IMR-90 (cell line): Measurements from ENCODE around the gene TCHP. TPM values are rescaled to one million over a fixed set of nuclear protein-coding genes. Genes with fewer than 3 reads are reported as not detected.

Experiments
- ATAC-seq: fragments of 200-7000 bp; cut with Tn5 transposase; 2 replicates; pipeline ENCODE4 v1.9.1; 2020; ENCODE audit warnings: low read depth, mild to moderate bottlenecking, moderate library complexity
- BruUV-seq: library from RNA; stranded (reverse); fragments of 400-500 nt; replicated peaks from 2 replicates; lab custom pipeline; 2021; lab: Mats Ljungman, UMichigan
- CTCF ChIA-PET: fragments of 300-600 bp; formaldehyde crosslinking; extraction: SDS; loops from one replicate; lab custom pipeline; 2021; ENCODE audit warnings: antibody characterized with exemption; lab: Yijun Ruan, JAX
- POLR2A ChIA-PET: fragments of 300-600 bp; sonication (Branson Sonifier 250); formaldehyde crosslinking; loops from one replicate; lab custom pipeline; 2022; ENCODE audit warnings: antibody characterized with exemption; ENCODE audit not compliant: unreplicated experiment; lab: Charles Lee
- DNase-seq: peaks from one replicate; pipeline ENCODE4 v3.0.0; 2013
- H2AFZ ChIP-seq: replicated peaks from 2 replicates; pipeline ENCODE3; 2013; ENCODE audit warnings: low read length, mild to moderate bottlenecking; ENCODE audit not compliant: poor library complexity
- H2AK5ac ChIP-seq: 2 replicates; pipeline ENCODE4 v1.6.1; 2013; ENCODE audit warnings: low read depth, low read length, inconsistent platforms
- H2AK9ac ChIP-seq: replicated peaks from 2 replicates; pipeline ENCODE3; 2013; ENCODE audit warnings: mild to moderate bottlenecking, low read depth, low read length, moderate library complexity; ENCODE audit not compliant: poor library complexity
- H2BK120ac ChIP-seq: 2 replicates; pipeline ENCODE4 v1.6.1; 2013; ENCODE audit warnings: low read depth, low read length, inconsistent platforms
- H2BK15ac ChIP-seq: 3 replicates; pipeline ENCODE4 v1.6.1; 2013; ENCODE audit warnings: low read depth, low read length, inconsistent platforms
- H2BK20ac ChIP-seq: 2 replicates; pipeline ENCODE4 v1.6.1; 2013; ENCODE audit warnings: low read depth, mild to moderate bottlenecking, inconsistent platforms, low read length, moderate library complexity
- H2BK5ac ChIP-seq: 2 replicates; pipeline ENCODE4 v1.6.1; 2013; ENCODE audit warnings: mild to moderate bottlenecking, low read depth, low read length, inconsistent platforms; ENCODE audit not compliant: poor library complexity, severe bottlenecking
- H3K14ac ChIP-seq: replicated peaks from 2 replicates; pipeline ENCODE4 v1.6.1; 2013; ENCODE audit warnings: low read depth, low read length, inconsistent platforms
- H3K18ac ChIP-seq: 2 replicates; pipeline ENCODE4 v1.6.1; 2013; ENCODE audit warnings: low read depth, low read length, control low read depth
- H3K23ac ChIP-seq: 2 replicates; pipeline ENCODE4 v1.6.1; 2013; ENCODE audit warnings: low read depth, low read length, inconsistent platforms
- H3K27ac ChIP-seq: 2 replicates; pipeline ENCODE4 v1.5.1; 2013; ENCODE audit warnings: mild to moderate bottlenecking, control low read depth, low read length; ENCODE audit not compliant: insufficient read depth
- H3K27me3 ChIP-seq: 2 replicates; pipeline ENCODE4 v1.6.1; 2013; ENCODE audit warnings: low read length; ENCODE audit not compliant: control insufficient read depth, insufficient read depth
- H3K36me3 ChIP-seq: 2 replicates; pipeline ENCODE4 v1.6.1; 2013; ENCODE audit warnings: low read length, mixed read lengths; ENCODE audit not compliant: control insufficient read depth, insufficient read depth
- H3K4ac ChIP-seq: 2 replicates; pipeline ENCODE4 v1.6.1; 2013; ENCODE audit warnings: low read depth, low read length, inconsistent platforms
- H3K4me1 ChIP-seq: 2 replicates; pipeline ENCODE4 v1.6.1; 2013; ENCODE audit warnings: low read length, mixed read lengths; ENCODE audit not compliant: control insufficient read depth, insufficient read depth
- H3K4me2 ChIP-seq: 2 replicates; pipeline ENCODE4 v1.6.1; 2013; ENCODE audit warnings: low read depth, mild to moderate bottlenecking, control low read depth, low read length, moderate library complexity
- H3K4me3 ChIP-seq: 2 replicates; pipeline ENCODE4 v1.5.1; 2013; ENCODE audit warnings: low read depth, mild to moderate bottlenecking, control low read depth, low read length, moderate library complexity; ENCODE audit not compliant: insufficient read depth
- H3K56ac ChIP-seq: 2 replicates; pipeline ENCODE4 v1.6.1; 2013; ENCODE audit warnings: low read length, inconsistent platforms; ENCODE audit not compliant: insufficient read depth; ENCODE audit errors: extremely low read depth
- H3K79me1 ChIP-seq, 2 experiments: 2 replicates each; pipeline ENCODE4 v1.6.1; 2013; ENCODE audit warnings: low read length in 2 of 2, inconsistent platforms in 1 of 2, low read depth in 1 of 2
- H3K9ac ChIP-seq: 2 replicates; pipeline ENCODE4 v1.6.1; 2013; ENCODE audit warnings: low read depth, low read length, control low read depth
- H3K9me1 ChIP-seq: 2 replicates; pipeline ENCODE4 v1.6.1; 2013; ENCODE audit warnings: low read length, inconsistent platforms; ENCODE audit not compliant: insufficient read depth
- H3K9me3 ChIP-seq: 2 replicates; pipeline ENCODE4 v1.6.1; 2013; ENCODE audit warnings: low read length; ENCODE audit not compliant: control insufficient read depth, insufficient read depth
- H4K20me1 ChIP-seq: 2 replicates; pipeline ENCODE4 v1.6.1; 2013; ENCODE audit warnings: low read length, inconsistent platforms; ENCODE audit not compliant: insufficient read depth
- H4K5ac ChIP-seq: 2 replicates; pipeline ENCODE4 v1.6.1; 2013; ENCODE audit warnings: mild to moderate bottlenecking, low read depth, low read length, control low read depth
- H4K8ac ChIP-seq, 2 experiments: 2 replicates each; pipeline ENCODE4 v1.6.1; 2013; ENCODE audit warnings: low read depth in 2 of 2, low read length in 2 of 2, control low read depth in 1 of 2, inconsistent platforms in 1 of 2
- H4K91ac ChIP-seq: 2 replicates; pipeline ENCODE4 v1.6.1; 2013; ENCODE audit warnings: low read depth, low read length, inconsistent platforms; ENCODE audit not compliant: insufficient read depth
- BHLHE40 ChIP-seq: fragments of 150-350 bp; IDR thresholded peaks from 2 replicates; pipeline ENCODE4 v1.6.1; 2016; ENCODE audit warnings: mild to moderate bottlenecking, low read depth, low read length
- CEBPB ChIP-seq: IDR thresholded peaks from 2 replicates; pipeline ENCODE4 v1.6.1; 2012; ENCODE audit warnings: low read depth, low read length, improper control_type of control experiment
- CHD1 ChIP-seq: IDR thresholded peaks from 2 replicates; pipeline ENCODE4 v1.6.1; 2012; ENCODE audit warnings: low read depth, low read length, improper control_type of control experiment
- FOS ChIP-seq: fragments of 150-350 bp; IDR thresholded peaks from 2 replicates; pipeline ENCODE4 v1.6.1; 2016; ENCODE audit warnings: low read depth, low read length
- MAFK ChIP-seq: IDR thresholded peaks from 2 replicates; pipeline ENCODE4 v1.6.1; 2012; ENCODE audit warnings: low read depth, low read length, improper control_type of control experiment
- MAZ ChIP-seq: IDR thresholded peaks from 2 replicates; pipeline ENCODE4 v1.6.1; 2012; ENCODE audit warnings: low read depth, mild to moderate bottlenecking, low read length, improper control_type of control experiment, moderate library complexity, borderline replicate concordance
- MXI1 ChIP-seq: IDR thresholded peaks from 2 replicates; pipeline ENCODE4 v1.6.1; 2012; ENCODE audit warnings: low read depth, mild to moderate bottlenecking, low read length, moderate library complexity, borderline replicate concordance
- NFE2L2 ChIP-seq: fragments of 150-350 bp; IDR thresholded peaks from 2 replicates; pipeline ENCODE4 v1.6.1; 2016; ENCODE audit warnings: low read depth, mild to moderate bottlenecking, low read length
- POLR2A ChIP-seq: IDR thresholded peaks from 2 replicates; pipeline ENCODE4 v1.6.1; 2012; ENCODE audit warnings: mild to moderate bottlenecking, low read depth, low read length
- RAD21 ChIP-seq: IDR thresholded peaks from 2 replicates; pipeline ENCODE4 v1.6.1; 2012; ENCODE audit warnings: low read length, improper control_type of control experiment
- RCOR1 ChIP-seq: IDR thresholded peaks from 2 replicates; pipeline ENCODE4 v1.6.1; 2012; ENCODE audit warnings: mild to moderate bottlenecking, low read length, improper control_type of control experiment; ENCODE audit not compliant: insufficient replicate concordance
- RFX5 ChIP-seq: IDR thresholded peaks from 2 replicates; pipeline ENCODE4 v1.8.0; 2012; ENCODE audit warnings: low read depth, mild to moderate bottlenecking, low read length, moderate library complexity
- SMC3 ChIP-seq: fragments of 150-350 bp; IDR thresholded peaks from 2 replicates; pipeline ENCODE4 v1.6.1; 2016; ENCODE audit warnings: low read depth, mild to moderate bottlenecking, antibody characterized with exemption, low read length, moderate library complexity
- WGBS, 2 experiments: methylation state at CpG; one replicate each; pipeline versions ENCODE4 v1.1.5 to v1.1.7; 2013; ENCODE audit warnings: missing lambda C conversion rate in 2 of 2; ENCODE audit not compliant: insufficient read length in 1 of 2; ENCODE audit errors: extremely low coverage in 2 of 2; 5-methylcytosine and 5-hydroxymethylcytosine counted together
- dilution Hi-C: fragments of 300-500 bp; cut with HindIII; formaldehyde crosslinking; loops from one replicate; pipeline ENCODE4 v1.14.3; 2018; ENCODE audit warnings: low sequenced_read_pairs; ENCODE audit not compliant: unreplicated experiment
- in situ Hi-C: fragments of 300-500 bp; cut with MboI; formaldehyde crosslinking; loops from 3 replicates; pipeline ENCODE4 v1.14.3; 2019; ENCODE audit warnings: low sequenced_read_pairs, inconsistent platforms, mixed read lengths
- intact Hi-C: fragments of 100-400 bp; cut with micrococcal nuclease; formaldehyde crosslinking; loops from 2 replicates; pipeline ENCODE4 v1.10.0; 2022
- polyA plus RNA-seq, 3 experiments: library from polyadenylated mRNA; depleted of rRNA; stranded (reverse); fragments of >200 nt; gene quantifications; 2 replicates each; pipeline ENCODE4 v1.2.3, GENCODE V29; 2012; ENCODE audit warnings: low replicate concordance in 1 of 3
- total RNA-seq: library from RNA; depleted of rRNA; stranded (reverse); fragments of >200 nt; gene quantifications from 2 replicates; pipeline ENCODE4 v1.2.3, GENCODE V29; 2012
- TF ChIP-seq, protein P1 (sequence below): conservative IDR thresholded peaks from 2 replicates; pipeline ENCODE4 v1.5.1; 2012; ENCODE audit warnings: mild to moderate bottlenecking, low read depth, low read length, improper control_type of control experiment
- TF ChIP-seq, protein P2 (sequence below): fragments of 150-350 bp; IDR thresholded peaks from 2 replicates; pipeline ENCODE4 v1.6.1; 2016; ENCODE audit warnings: low read depth, mild to moderate bottlenecking, low read length, moderate library complexity, borderline replicate concordance
- TF ChIP-seq, protein P3 (sequence below): fragments of 150-350 bp; IDR thresholded peaks from 2 replicates; pipeline ENCODE4 v1.6.1; 2017; ENCODE audit warnings: mild to moderate bottlenecking, antibody characterized with exemption, low read length, low read depth

Gene TCHP
- total and polyA plus RNA-seq, 2 of the 4 experiments (the other 2 are of a cell fraction) = 6.1 to 13.4 TPM

DNA sequence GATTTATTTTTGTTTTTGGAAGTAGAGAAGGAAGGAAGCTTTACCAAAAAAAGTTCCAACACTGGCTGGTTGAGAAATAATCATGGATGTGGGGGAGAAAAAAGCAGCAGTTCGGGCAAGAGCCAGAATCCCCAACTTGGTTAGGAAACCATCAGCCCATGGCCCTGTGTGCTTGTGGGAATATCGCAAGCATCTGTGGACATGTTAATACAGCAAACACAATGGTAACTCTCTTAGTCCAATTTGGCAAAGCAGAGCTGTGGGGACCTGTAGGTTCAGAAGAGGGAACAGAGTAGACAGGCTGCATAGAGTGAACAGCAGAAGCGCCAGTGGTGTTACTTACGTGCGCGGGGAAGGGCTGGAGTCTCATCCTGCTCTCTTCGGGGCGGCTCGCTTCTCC, 46.8 kb downstream of the TCHP start:
- peak overlapping the region; percentile 56 for H3K14ac ChIP-seq
- no peaks in the 10 kb centered on the region for H3K27me3 ChIP-seq
- H3K79me1 ChIP-seq = peaks cover 31 to 56% of the 10 kb centered on the region in 2 experiments
- H4K8ac ChIP-seq = peak overlapping the region; percentile 80 to 83
- H2BK20ac ChIP-seq = peak overlapping the region; percentile 73
- H3K4me1 ChIP-seq = peaks cover 46% of the 10 kb centered on the region
- no peak overlapping the region for H3K4me3 ChIP-seq
- H3K9ac ChIP-seq = no peak overlapping the region
- H3K27ac ChIP-seq = peak overlapping the region; percentile 79
- H3K4ac ChIP-seq = peak overlapping the region; percentile 88
- BruUV-seq = no TSS peak
- 98% methylated on average over 9 of the region's 9 CpGs; no CpG with 5 or more reads in 1 of the 2 experiments for WGBS, 2 experiments
- peak overlapping the region; percentile 92 for H2BK120ac ChIP-seq
- H2BK15ac ChIP-seq = peak overlapping the region; percentile 97
- POLR2A ChIA-PET = no interaction called here
- H2AFZ ChIP-seq = no peak overlapping the region
- H2AK5ac ChIP-seq = peak overlapping the region; percentile 95
- H3K23ac ChIP-seq = peak overlapping the region; percentile 83
- intact Hi-C loops = loop anchor here (5.0 kb wide), 1 partner anchor 50 kb away; the partner anchor contains the start of genes ANKRD13A and GIT2
- H3K56ac ChIP-seq = peak overlapping the region; percentile 29; the same call in 1 of the 2 replicates
- peak overlapping the region; percentile 86 for H4K91ac ChIP-seq
- H4K5ac ChIP-seq = peak overlapping the region; percentile 82
- H3K18ac ChIP-seq = peak overlapping the region; percentile 69
- peak overlapping the region; percentile 99 for H2BK5ac ChIP-seq
- in situ Hi-C loops = no loop called here
- H4K20me1 ChIP-seq = peaks cover 6% of the 10 kb centered on the region; the same call in 1 of the 2 replicates
- peaks cover 15% of the 10 kb centered on the region for H3K36me3 ChIP-seq
- dilution Hi-C loops = no loop called here
- peak overlapping the region; percentile 59; the same call in 1 of the 2 replicates for H3K4me2 ChIP-seq
- ATAC-seq (no peak), DNase-seq (no peak)
- no peaks in the 10 kb centered on the region for H3K9me3 ChIP-seq
- H3K9me1 ChIP-seq = peaks cover 26% of the 10 kb centered on the region
- CTCF ChIA-PET = no interaction called here
- no peak for TF ChIP-seq MAFK
- TF ChIP-seq, protein P1, sequence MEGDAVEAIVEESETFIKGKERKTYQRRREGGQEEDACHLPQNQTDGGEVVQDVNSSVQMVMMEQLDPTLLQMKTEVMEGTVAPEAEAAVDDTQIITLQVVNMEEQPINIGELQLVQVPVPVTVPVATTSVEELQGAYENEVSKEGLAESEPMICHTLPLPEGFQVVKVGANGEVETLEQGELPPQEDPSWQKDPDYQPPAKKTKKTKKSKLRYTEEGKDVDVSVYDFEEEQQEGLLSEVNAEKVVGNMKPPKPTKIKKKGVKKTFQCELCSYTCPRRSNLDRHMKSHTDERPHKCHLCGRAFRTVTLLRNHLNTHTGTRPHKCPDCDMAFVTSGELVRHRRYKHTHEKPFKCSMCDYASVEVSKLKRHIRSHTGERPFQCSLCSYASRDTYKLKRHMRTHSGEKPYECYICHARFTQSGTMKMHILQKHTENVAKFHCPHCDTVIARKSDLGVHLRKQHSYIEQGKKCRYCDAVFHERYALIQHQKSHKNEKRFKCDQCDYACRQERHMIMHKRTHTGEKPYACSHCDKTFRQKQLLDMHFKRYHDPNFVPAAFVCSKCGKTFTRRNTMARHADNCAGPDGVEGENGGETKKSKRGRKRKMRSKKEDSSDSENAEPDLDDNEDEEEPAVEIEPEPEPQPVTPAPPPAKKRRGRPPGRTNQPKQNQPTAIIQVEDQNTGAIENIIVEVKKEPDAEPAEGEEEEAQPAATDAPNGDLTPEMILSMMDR = no peak
- TF ChIP-seq MXI1 = no peak
- TF ChIP-seq, protein P2, sequence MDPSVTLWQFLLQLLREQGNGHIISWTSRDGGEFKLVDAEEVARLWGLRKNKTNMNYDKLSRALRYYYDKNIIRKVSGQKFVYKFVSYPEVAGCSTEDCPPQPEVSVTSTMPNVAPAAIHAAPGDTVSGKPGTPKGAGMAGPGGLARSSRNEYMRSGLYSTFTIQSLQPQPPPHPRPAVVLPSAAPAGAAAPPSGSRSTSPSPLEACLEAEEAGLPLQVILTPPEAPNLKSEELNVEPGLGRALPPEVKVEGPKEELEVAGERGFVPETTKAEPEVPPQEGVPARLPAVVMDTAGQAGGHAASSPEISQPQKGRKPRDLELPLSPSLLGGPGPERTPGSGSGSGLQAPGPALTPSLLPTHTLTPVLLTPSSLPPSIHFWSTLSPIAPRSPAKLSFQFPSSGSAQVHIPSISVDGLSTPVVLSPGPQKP = no peak
- no peak for TF ChIP-seq RAD21
- TF ChIP-seq, protein P3, sequence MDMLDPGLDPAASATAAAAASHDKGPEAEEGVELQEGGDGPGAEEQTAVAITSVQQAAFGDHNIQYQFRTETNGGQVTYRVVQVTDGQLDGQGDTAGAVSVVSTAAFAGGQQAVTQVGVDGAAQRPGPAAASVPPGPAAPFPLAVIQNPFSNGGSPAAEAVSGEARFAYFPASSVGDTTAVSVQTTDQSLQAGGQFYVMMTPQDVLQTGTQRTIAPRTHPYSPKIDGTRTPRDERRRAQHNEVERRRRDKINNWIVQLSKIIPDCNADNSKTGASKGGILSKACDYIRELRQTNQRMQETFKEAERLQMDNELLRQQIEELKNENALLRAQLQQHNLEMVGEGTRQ = no peak
- no peak for TF ChIP-seq RFX5
- no peak for TF ChIP-seq RCOR1
- no peak for TF ChIP-seq POLR2A
- TF ChIP-seq SMC3 = no peak
- no peak for TF ChIP-seq MAZ
- no peak for TF ChIP-seq CHD1
- TF ChIP-seq BHLHE40 = no peak
- no peak for TF ChIP-seq NFE2L2
- TF ChIP-seq FOS = no peak
- TF ChIP-seq CEBPB = no peak
- peak overlapping the region; percentile 89 for H2AK9ac ChIP-seq
